H9 (cell line): ENCODE results near the gene SOBP. TPM values are rescaled to one million over a fixed set of nuclear protein-coding genes. Genes with fewer than 3 reads are reported as not detected.

ENCODE experiments used
- DNase-seq: peaks from one replicate; pipeline ENCODE4 v3.0.0-alpha.2; 2017
- H2AFZ ChIP-seq: one replicate; pipeline ENCODE4 v1.6.1; 2013; ENCODE audit warnings: mild to moderate bottlenecking, low read length, control low read depth, moderate library complexity
- H2AK5ac ChIP-seq: 2 replicates; pipeline ENCODE4 v1.6.1; 2013; ENCODE audit warnings: low read length, control low read depth, mixed read lengths; ENCODE audit not compliant: insufficient read length
- H2BK120ac ChIP-seq: one replicate; pipeline ENCODE4 v1.6.1; 2013; ENCODE audit warnings: low read depth, mild to moderate bottlenecking, low read length, control low read depth, inconsistent platforms; ENCODE audit not compliant: poor library complexity, severe bottlenecking
- H2BK12ac ChIP-seq: 2 replicates; pipeline ENCODE4 v1.6.1; 2013; ENCODE audit warnings: low read length, control low read depth, mixed read lengths, low read depth; ENCODE audit not compliant: insufficient read length
- H2BK15ac ChIP-seq: 2 replicates; pipeline ENCODE4 v1.6.1; 2013; ENCODE audit warnings: low read depth, low read length, control low read depth
- H2BK20ac ChIP-seq: one replicate; pipeline ENCODE4 v1.6.1; 2013; ENCODE audit warnings: low read depth, mild to moderate bottlenecking, low read length, control low read depth, inconsistent platforms; ENCODE audit not compliant: poor library complexity, severe bottlenecking
- H2BK5ac ChIP-seq: 2 replicates; pipeline ENCODE4 v1.6.1; 2013; ENCODE audit warnings: low read length, control low read depth, mixed read lengths; ENCODE audit not compliant: insufficient read length
- H3K14ac ChIP-seq: 2 replicates; pipeline ENCODE4 v1.6.1; 2013; ENCODE audit warnings: low read length, control low read depth; ENCODE audit not compliant: insufficient read depth
- H3K18ac ChIP-seq: 2 replicates; pipeline ENCODE4 v1.6.1; 2013; ENCODE audit warnings: low read depth, mild to moderate bottlenecking, mixed read lengths, low read length, control low read depth; ENCODE audit not compliant: insufficient read length
- H3K23ac ChIP-seq: 2 replicates; pipeline ENCODE4 v1.6.1; 2013; ENCODE audit warnings: low read length, control low read depth, mixed read lengths, low read depth; ENCODE audit not compliant: insufficient read length
- H3K23me2 ChIP-seq: 2 replicates; pipeline ENCODE4 v1.6.1; 2013; ENCODE audit warnings: low read depth, mild to moderate bottlenecking, mixed read lengths, low read length, control low read depth; ENCODE audit not compliant: insufficient read length, poor library complexity, severe bottlenecking
- H3K27ac ChIP-seq: 2 replicates; pipeline ENCODE4 v1.5.1; 2013; ENCODE audit warnings: low read length, control low read depth, mixed read lengths, low read depth; ENCODE audit not compliant: insufficient read length
- H3K27me3 ChIP-seq: 2 replicates; pipeline ENCODE4 v1.6.1; 2013; ENCODE audit warnings: low read length, control low read depth, inconsistent platforms; ENCODE audit not compliant: insufficient read depth
- H3K4ac ChIP-seq: 2 replicates; pipeline ENCODE4 v1.6.1; 2013; ENCODE audit warnings: low read depth, mild to moderate bottlenecking, control low read depth, inconsistent platforms, low read length, moderate library complexity
- H3K4me1 ChIP-seq: 2 replicates; pipeline ENCODE4 v1.6.1; 2013; ENCODE audit warnings: low read length, control low read depth, inconsistent platforms; ENCODE audit not compliant: insufficient read depth
- H3K4me2 ChIP-seq: 2 replicates; pipeline ENCODE4 v1.6.1; 2013; ENCODE audit warnings: low read length, control low read depth, mixed read lengths; ENCODE audit not compliant: insufficient read length, insufficient read depth
- H3K56ac ChIP-seq: 2 replicates; pipeline ENCODE4 v1.6.1; 2013; ENCODE audit warnings: low read depth, mild to moderate bottlenecking, mixed read lengths, low read length, control low read depth; ENCODE audit not compliant: insufficient read length
- H3K79me1 ChIP-seq: 2 replicates; pipeline ENCODE4 v1.6.1; 2013; ENCODE audit warnings: low read depth, mild to moderate bottlenecking, moderate library complexity, low read length, control low read depth, inconsistent platforms; ENCODE audit not compliant: insufficient read depth, poor library complexity, severe bottlenecking
- H3K79me2 ChIP-seq: 2 replicates; pipeline ENCODE4 v1.6.1; 2013; ENCODE audit warnings: low read length, control low read depth, inconsistent platforms; ENCODE audit not compliant: insufficient read depth
- H3K9ac ChIP-seq: 2 replicates; pipeline ENCODE4 v1.6.1; 2013; ENCODE audit warnings: low read length, control low read depth, mixed read lengths; ENCODE audit not compliant: insufficient read length; ENCODE audit errors: extremely low read depth
- H3K9me3 ChIP-seq: one replicate; pipeline ENCODE4 v1.6.1; 2013; ENCODE audit warnings: low read depth, low read length, inconsistent platforms; ENCODE audit not compliant: control insufficient read depth
- H3T11ph ChIP-seq: one replicate; pipeline ENCODE4 v1.6.1; 2013; ENCODE audit warnings: mild to moderate bottlenecking, low read length, control low read depth, inconsistent platforms
- H4K20me1 ChIP-seq: one replicate; pipeline ENCODE4 v1.6.1; 2013; ENCODE audit not compliant: control insufficient read depth, insufficient read length, insufficient read depth
- H4K5ac ChIP-seq: 2 replicates; pipeline ENCODE4 v1.6.1; 2013; ENCODE audit warnings: low read depth, mild to moderate bottlenecking, mixed read lengths, low read length, control low read depth; ENCODE audit not compliant: insufficient read length
- H4K8ac ChIP-seq: replicated peaks from 2 replicates; pipeline ENCODE4 v1.6.1; 2013; ENCODE audit warnings: low read length, control low read depth, mixed read lengths, low read depth; ENCODE audit not compliant: insufficient read length
- H4K91ac ChIP-seq: 2 replicates; pipeline ENCODE4 v1.6.1; 2013; ENCODE audit warnings: low read depth, mild to moderate bottlenecking, moderate library complexity, mixed read lengths, low read length, control low read depth; ENCODE audit not compliant: insufficient read length
- H3K27ac Mint-ChIP-seq, 3 experiments: 2 replicates in 2 of 3; 3 replicates in 1 of 3; pipeline ENCODE4 v1.8.0; 2020 to 2021; ENCODE audit warnings: mixed read lengths in 3 of 3, mild to moderate bottlenecking in 1 of 3, moderate library complexity in 1 of 3
- H3K27me3 Mint-ChIP-seq: 2 replicates; pipeline ENCODE4 v1.8.0; 2021; ENCODE audit warnings: low read depth, mild to moderate bottlenecking, moderate library complexity, mixed read lengths
- H3K36me3 Mint-ChIP-seq, 3 experiments: 2 replicates in 2 of 3; 3 replicates in 1 of 3; pipeline ENCODE4 v1.8.0; 2020 to 2021; ENCODE audit warnings: low read depth in 3 of 3, mixed read lengths in 3 of 3; ENCODE audit not compliant: insufficient read depth in 1 of 3
- H3K4me1 Mint-ChIP-seq, 2 experiments: 2 replicates each; pipeline ENCODE4 v1.8.0; 2020; ENCODE audit warnings: mixed read lengths in 2 of 2
- H3K4me3 Mint-ChIP-seq, 2 experiments: 2 replicates in 1 of 2; 3 replicates in 1 of 2; pipeline ENCODE4 v1.8.0; 2020 to 2021; ENCODE audit warnings: mild to moderate bottlenecking in 2 of 2, mixed read lengths in 2 of 2, moderate library complexity in 1 of 2
- H3K9me3 Mint-ChIP-seq, 2 experiments: 2 replicates in 1 of 2; 3 replicates in 1 of 2; pipeline ENCODE4 v1.8.0; 2020; ENCODE audit warnings: mild to moderate bottlenecking in 2 of 2, mixed read lengths in 2 of 2, moderate library complexity in 1 of 2
- CTCF ChIP-seq: fragments of 200-600 bp; sonication (generic); conservative IDR thresholded peaks from 3 replicates; pipeline ENCODE4 v1.8.0; 2021; ENCODE audit warnings: antibody characterized with exemption, mild to moderate bottlenecking
- WGBS: extraction: QIAGEN DNeasy Blood & Tissue Kit; methylation state at CpG from one replicate; pipeline ENCODE4 v1.1.7; 2013; ENCODE audit warnings: missing lambda C conversion rate, low lambda C conversion rate, mixed read lengths; ENCODE audit not compliant: insufficient read length; ENCODE audit errors: extremely low coverage; 5-methylcytosine and 5-hydroxymethylcytosine counted together
- total RNA-seq: library from RNA; stranded (reverse); gene quantifications from 2 replicates; pipeline ENCODE4 v1.2.1, GENCODE V29; 2021

Gene SOBP
- total RNA-seq, 1 experiment from 2014 or later, result 4.3 TPM

GRCh38 chr6:107648983-107649382 is 159.1 kb downstream of the SOBP start:
- H4K5ac ChIP-seq, result no peak overlapping the region
- no peak overlapping the region for H2BK120ac ChIP-seq
- Mint-ChIP-seq H3K27me3 (no peaks in the 10 kb centered on the region), H3K4me3 (no peak overlapping the region), H3K27ac (no peak overlapping the region), H3K9me3 (peaks cover 0 to 9% of the 10 kb centered on the region in 2 experiments; a peak in 2 of 5 replicates), H3K4me1 (no peaks in the 10 kb centered on the region), H3K36me3 (no peaks in the 10 kb centered on the region)
- DNase-seq, result no peak
- H2BK20ac ChIP-seq, result no peak overlapping the region
- no peak overlapping the region for H3K23ac ChIP-seq
- H2AK5ac ChIP-seq, result no peak overlapping the region
- H3K4me1 ChIP-seq, result no peaks in the 10 kb centered on the region
- H3K9me3 ChIP-seq, result no peaks in the 10 kb centered on the region
- H3K56ac ChIP-seq, result no peak overlapping the region
- WGBS, result no CpG with 5 or more reads among the region's 1 CpG
- TF ChIP-seq CTCF, result no peak
- no peak overlapping the region for H3K27ac ChIP-seq
- H2BK15ac ChIP-seq, result no peak overlapping the region
- H3K27me3 ChIP-seq, result no peaks in the 10 kb centered on the region
- H4K8ac ChIP-seq, result no peak overlapping the region
- H2BK5ac ChIP-seq, result no peak overlapping the region
- H2AFZ ChIP-seq, result no peak overlapping the region
- H3T11ph ChIP-seq, result no peak overlapping the region
- no peaks in the 10 kb centered on the region for H4K20me1 ChIP-seq
- no peak overlapping the region for H2BK12ac ChIP-seq
- H4K91ac ChIP-seq, result no peak overlapping the region
- H3K79me2 ChIP-seq, result no peaks in the 10 kb centered on the region
- no peak overlapping the region for H3K18ac ChIP-seq
- H3K79me1 ChIP-seq, result no peaks in the 10 kb centered on the region
- H3K4me2 ChIP-seq, result no peak overlapping the region
- no peak overlapping the region for H3K9ac ChIP-seq
- no peak overlapping the region for H3K4ac ChIP-seq
- H3K23me2 ChIP-seq, result no peaks in the 10 kb centered on the region
- no peak overlapping the region for H3K14ac ChIP-seq
